HG03565 (cell line): ENCODE data around the gene BMPER.

Experiments
- ATAC-seq: cut with Tn5 transposase; IDR thresholded peaks from one replicate; pipeline ENCODE4 v1.9.1; 2021; ENCODE audit warnings: mild to moderate bottlenecking, moderate library complexity; ENCODE audit not compliant: unreplicated experiment

Gene BMPER

GRCh38 chr7:33905389-33906032, at the start of gene BMPER:
BMPER (plus strand) TSS chr7:33905539; CDS start chr7:33905614, 75 bp downstream.
- ATAC-seq = no peak

- ATAC-seq = no peak
Observed at GRCh38 chr7:33861947-33862346, 43.4 kb upstream of the BMPER start.

- no peak for ATAC-seq
Observed at GRCh38 chr7:33862946-33863814, 42.2 kb upstream of the BMPER start.

GRCh38 chr7:33868166-33868565, 37.2 kb upstream of the BMPER start:
- ATAC-seq = no peak

- no peak for ATAC-seq
Observed at GRCh38 chr7:33869176-33869575, 36.2 kb upstream of the BMPER start.

GRCh38 chr7:33870120-33870519, 35.2 kb upstream of the BMPER start:
- ATAC-seq = no peak

GRCh38 chr7:33872870-33873269, 32.5 kb upstream of the BMPER start:
- no peak for ATAC-seq

GRCh38 chr7:33873518-33873917, 31.8 kb upstream of the BMPER start:
- ATAC-seq = no peak

GRCh38 chr7:33873981-33874750, 31.2 kb upstream of the BMPER start:
- ATAC-seq = no peak

GRCh38 chr7:33874943-33875342, 30.4 kb upstream of the BMPER start:
- no peak for ATAC-seq

GRCh38 chr7:33876596-33877274, 28.6 kb upstream of the BMPER start:
- no peak for ATAC-seq

GRCh38 chr7:33880787-33881186, 24.6 kb upstream of the BMPER start:
- ATAC-seq = no peak

GRCh38 chr7:33881316-33881715, 24.0 kb upstream of the BMPER start:
- ATAC-seq = no peak

- no peak for ATAC-seq
Observed at GRCh38 chr7:33882040-33882837, 23.1 kb upstream of the BMPER start.

- ATAC-seq = no peak
Observed at GRCh38 chr7:33882950-33883670, 22.2 kb upstream of the BMPER start.

GRCh38 chr7:33883671-33883965, 21.7 kb upstream of the BMPER start:
- no peak for ATAC-seq

- no peak for ATAC-seq
Observed at GRCh38 chr7:33885290-33886148, 19.8 kb upstream of the BMPER start.

- no peak for ATAC-seq
Observed at GRCh38 chr7:33886149-33886623, 19.2 kb upstream of the BMPER start.
